Glutamatergic neuron (in vitro differentiated cells): ENCODE measurements around the gene GNAZ. TPM values are rescaled to one million over a fixed set of nuclear protein-coding genes. Genes with fewer than 3 reads are reported as not detected.

Experiments
- DNase-seq: peaks from one replicate; pipeline ENCODE4 v3.0.0; 2022
- H3K27ac Mint-ChIP-seq: one replicate; pipeline ENCODE4 v1.8.0; 2020; ENCODE audit warnings: mild to moderate bottlenecking, mixed read lengths, inconsistent platforms; ENCODE audit not compliant: unreplicated experiment
- H3K27me3 Mint-ChIP-seq: one replicate; pipeline ENCODE4 v1.8.0; 2020; ENCODE audit warnings: mild to moderate bottlenecking, moderate library complexity, mixed read lengths, inconsistent platforms; ENCODE audit not compliant: unreplicated experiment
- H3K36me3 Mint-ChIP-seq: one replicate; pipeline ENCODE4 v1.8.0; 2020; ENCODE audit warnings: mild to moderate bottlenecking, mixed read lengths, inconsistent platforms; ENCODE audit not compliant: unreplicated experiment
- H3K4me1 Mint-ChIP-seq: one replicate; pipeline ENCODE4 v1.8.0; 2020; ENCODE audit warnings: mild to moderate bottlenecking, low read depth, mixed read lengths, inconsistent platforms; ENCODE audit not compliant: unreplicated experiment
- H3K4me3 Mint-ChIP-seq: one replicate; pipeline ENCODE4 v1.8.0; 2020; ENCODE audit warnings: mild to moderate bottlenecking, mixed read lengths, inconsistent platforms; ENCODE audit not compliant: unreplicated experiment
- H3K9me3 Mint-ChIP-seq: one replicate; pipeline ENCODE4 v1.8.0; 2020; ENCODE audit warnings: mild to moderate bottlenecking, moderate library complexity, mixed read lengths, inconsistent platforms; ENCODE audit not compliant: unreplicated experiment
- CTCF ChIP-seq: fragments of 200-600 bp; sonication (generic); IDR thresholded peaks from one replicate; pipeline ENCODE4 v1.5.0; 2021; ENCODE audit not compliant: partially characterized antibody, unreplicated experiment
- total RNA-seq: library from RNA; stranded (reverse); fragmentation: NEBNext Ultra II Directional; extraction: Animal tissue kit (Norgen Biotek cat#: 25700); gene quantifications from one replicate; pipeline ENCODE4 v1.2.1, GENCODE V29; 2021; ENCODE audit not compliant: unreplicated experiment

The GNAZ gene
- total RNA-seq, 1 donor from 2014 or later = 82.5 TPM

- H3K36me3 Mint-ChIP-seq = no peaks in the 10 kb centered on the region
- DNase-seq = no peak
- no peak for TF ChIP-seq CTCF
- no peak overlapping the region for H3K4me3 Mint-ChIP-seq
- no peaks in the 10 kb centered on the region for H3K9me3 Mint-ChIP-seq
- H3K27ac Mint-ChIP-seq = no peak overlapping the region
- H3K4me1 Mint-ChIP-seq = peaks cover 16% of the 10 kb centered on the region
- peaks cover 2% of the 10 kb centered on the region for H3K27me3 Mint-ChIP-seq
These were observed 40.6 kb upstream of the GNAZ start for GRCh38 chr22:23029521-23030228.

DNA sequence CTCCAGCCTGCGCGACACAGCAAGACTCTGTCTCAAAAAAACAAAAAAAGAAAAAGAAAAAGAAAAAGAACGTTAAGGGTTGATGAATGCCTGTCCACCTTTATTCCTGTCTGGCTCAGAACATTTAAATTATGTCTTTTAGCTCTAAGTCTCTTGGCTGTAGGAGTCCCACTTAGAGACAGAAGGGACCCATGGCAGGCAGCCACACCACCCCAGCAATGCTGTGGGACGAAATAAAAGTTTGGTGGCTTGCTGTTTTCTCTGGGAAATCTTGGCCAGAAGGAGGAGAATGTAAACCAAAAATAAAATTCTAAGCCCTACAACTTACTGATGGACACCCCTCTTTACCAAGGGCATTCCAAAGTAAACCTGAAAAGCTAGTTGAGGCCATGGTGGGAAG lies 38.9 kb upstream of the GNAZ start:
- no peak for TF ChIP-seq CTCF
- peaks cover 24% of the 10 kb centered on the region for H3K4me1 Mint-ChIP-seq
- H3K9me3 Mint-ChIP-seq = no peaks in the 10 kb centered on the region
- no peak overlapping the region for H3K27ac Mint-ChIP-seq
- peaks cover 6% of the 10 kb centered on the region for H3K27me3 Mint-ChIP-seq
- H3K36me3 Mint-ChIP-seq = no peaks in the 10 kb centered on the region
- H3K4me3 Mint-ChIP-seq = no peak overlapping the region
- DNase-seq = no peak

DNA sequence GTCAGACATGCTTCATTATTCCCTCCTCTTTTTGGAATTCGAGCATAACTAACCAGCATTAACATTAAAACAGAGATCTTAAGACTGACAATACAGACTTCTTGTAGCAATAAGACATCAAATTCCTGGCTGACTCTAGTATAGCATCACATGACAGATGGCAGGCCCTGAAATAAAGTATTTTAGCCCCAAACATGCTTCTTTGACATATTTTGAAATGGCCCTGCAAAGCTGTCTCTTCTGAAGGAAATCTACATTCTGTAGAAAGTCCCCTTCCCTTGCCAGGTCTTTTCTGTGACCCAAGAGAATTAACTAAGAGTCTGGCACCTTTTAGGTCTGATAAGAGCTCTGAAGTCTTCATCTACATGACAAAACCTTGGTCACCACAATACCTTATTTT lies 38.5 kb upstream of the GNAZ start:
- Mint-ChIP-seq H3K9me3 (no peaks in the 10 kb centered on the region), H3K36me3 (no peaks in the 10 kb centered on the region), H3K4me1 (peaks cover 28% of the 10 kb centered on the region), H3K4me3 (no peak overlapping the region), H3K27me3 (peaks cover 9% of the 10 kb centered on the region), H3K27ac (no peak overlapping the region)
- no peak for TF ChIP-seq CTCF
- no peak for DNase-seq

DNA sequence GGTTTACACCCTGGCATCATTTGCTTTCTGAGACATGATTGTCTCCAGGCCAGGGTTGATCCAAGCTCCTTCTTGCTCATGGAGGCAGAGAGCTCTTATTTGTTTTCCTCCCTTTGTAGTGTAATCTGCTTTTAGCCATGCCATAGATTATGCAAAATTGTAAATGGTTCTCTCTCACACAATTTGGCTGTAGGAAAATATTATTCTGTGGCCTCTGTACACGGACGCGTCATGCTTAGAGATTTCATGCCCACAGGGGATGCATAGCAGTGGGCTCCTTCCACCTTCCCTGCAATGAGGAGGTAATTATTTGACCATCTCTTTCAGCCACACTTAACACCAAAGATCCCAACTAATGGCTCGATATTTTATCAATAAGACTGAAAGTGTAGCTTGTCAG lies 37.7 kb upstream of the GNAZ start:
- Mint-ChIP-seq H3K4me1 (peaks cover 29% of the 10 kb centered on the region), H3K27me3 (peaks cover 9% of the 10 kb centered on the region), H3K36me3 (no peaks in the 10 kb centered on the region), H3K9me3 (no peaks in the 10 kb centered on the region), H3K4me3 (no peak overlapping the region), H3K27ac (no peak overlapping the region)
- no peak for TF ChIP-seq CTCF
- no peak for DNase-seq

GRCh38 chr22:23033116-23033905 lies 37.0 kb upstream of the GNAZ start:
- Mint-ChIP-seq H3K27ac (no peak overlapping the region), H3K4me3 (no peak overlapping the region), H3K4me1 (peaks cover 33% of the 10 kb centered on the region), H3K27me3 (peaks cover 12% of the 10 kb centered on the region), H3K36me3 (peaks cover 4% of the 10 kb centered on the region), H3K9me3 (peaks cover 2% of the 10 kb centered on the region)
- TF ChIP-seq CTCF = no peak
- no peak for DNase-seq
